ENCODE results near the gene GLRX5.
"Not testable (repeated sequence)": the region's sequence is repeated elsewhere in the genome, so short reads cannot be mapped to it uniquely, and the experiment has no call there.

The GLRX5 gene

GRCh38 chr14:95569440-95569839, 34.6 kb downstream of the GLRX5 start:
- DNase-seq (ENCODE audit: low read depth), result no peak
- no peak overlapping the region for H3K4me3 ChIP-seq (replicated peaks; ENCODE audit: low read depth, low read length)
- no peak for TF ChIP-seq CTCF (IDR thresholded peaks at IDR 0.05; ENCODE audit: low read length, missing control alignments)

- no peak for DNase-seq (ENCODE audit: low read depth)
- TF ChIP-seq CTCF (IDR thresholded peaks at IDR 0.05; ENCODE audit: low read length, missing control alignments), result no peak
- no peak overlapping the region for H3K4me3 ChIP-seq (replicated peaks; ENCODE audit: low read depth, low read length)
These were observed 38.5 kb downstream of the GLRX5 start for GRCh38 chr14:95573313-95573712.

GRCh38 chr14:95575840-95576473, 41.1 kb downstream of the GLRX5 start:
- no peak overlapping the region for H3K4me3 ChIP-seq (replicated peaks; ENCODE audit: low read depth, low read length)
- TF ChIP-seq CTCF (IDR thresholded peaks at IDR 0.05; ENCODE audit: low read length, missing control alignments), result no peak
- no peak for DNase-seq (ENCODE audit: low read depth)

GRCh38 chr14:95577067-95577800, 42.4 kb downstream of the GLRX5 start:
- no peak overlapping the region for H3K4me3 ChIP-seq (replicated peaks; ENCODE audit: low read depth, low read length)
- no peak for TF ChIP-seq CTCF (IDR thresholded peaks at IDR 0.05; ENCODE audit: low read length, missing control alignments)
- no peak for DNase-seq (ENCODE audit: low read depth)

- no peak for TF ChIP-seq CTCF (IDR thresholded peaks at IDR 0.05; ENCODE audit: low read length, missing control alignments)
- H3K4me3 ChIP-seq (replicated peaks; ENCODE audit: low read depth, low read length), result no peak overlapping the region
- DNase-seq (ENCODE audit: low read depth), result no peak
These were observed 43.0 kb downstream of the GLRX5 start for GRCh38 chr14:95577870-95578269.

- H3K4me3 ChIP-seq (replicated peaks; ENCODE audit: low read depth, low read length); DNase-seq (ENCODE audit: low read depth): not testable (repeated sequence)
These were observed 49.2 kb downstream of the GLRX5 start for GRCh38 chr14:95583836-95584617.

GRCh38 chr14:95585953-95586620, 51.2 kb downstream of the GLRX5 start:
- no peak for TF ChIP-seq CTCF (IDR thresholded peaks at IDR 0.05; ENCODE audit: low read length, missing control alignments)
- no peak overlapping the region for H3K4me3 ChIP-seq (replicated peaks; ENCODE audit: low read depth, low read length)
- no peak for DNase-seq (ENCODE audit: low read depth)

- not testable (repeated sequence) for H3K4me3 ChIP-seq (replicated peaks; ENCODE audit: low read depth, low read length); DNase-seq (ENCODE audit: low read depth)
These were observed 56.3 kb downstream of the GLRX5 start for GRCh38 chr14:95591182-95591581.

All from fibroblast of pulmonary artery (primary cell).